Measurements from ENCODE around the gene MPV17L.
A peak's percentile ranks its signal among the peaks of the same experiment; 100 is the strongest.
"Not testable (repeated sequence)": the region's sequence is repeated elsewhere in the genome, so short reads cannot be mapped to it uniquely, and the experiment has no call there.

The MPV17L gene

GRCh38 chr16:15409476-15409875, 13.9 kb downstream of the MPV17L start:
- DNase-seq (ENCODE audit: low read depth), result not testable (repeated sequence)

GRCh38 chr16:15415511-15415985, 20.0 kb downstream of the MPV17L start:
- DNase-seq (ENCODE audit: low read depth), result peak; percentile 33

- no peak for DNase-seq (ENCODE audit: low read depth)
These were observed 21.6 kb downstream of the MPV17L start for GRCh38 chr16:15417197-15417596.

- no peak for DNase-seq (ENCODE audit: low read depth)
These were observed 22.7 kb downstream of the MPV17L start for GRCh38 chr16:15418206-15418605.

- not testable (repeated sequence) for DNase-seq (ENCODE audit: low read depth)
These were observed 26.1 kb downstream of the MPV17L start for GRCh38 chr16:15421696-15422095.

GRCh38 chr16:15422222-15422621, 26.7 kb downstream of the MPV17L start:
- no peak for DNase-seq (ENCODE audit: low read depth)

- DNase-seq (ENCODE audit: low read depth), result no peak
These were observed 30.3 kb downstream of the MPV17L start for GRCh38 chr16:15425861-15426260.

GRCh38 chr16:15426796-15427195, 31.2 kb downstream of the MPV17L start:
- no peak for DNase-seq (ENCODE audit: low read depth)

GRCh38 chr16:15427648-15428239, 32.2 kb downstream of the MPV17L start:
- DNase-seq (ENCODE audit: low read depth), result peak; percentile 87

GRCh38 chr16:15430884-15431283, 35.3 kb downstream of the MPV17L start:
- DNase-seq (ENCODE audit: low read depth), result not testable (repeated sequence)

- DNase-seq (ENCODE audit: low read depth), result no peak
These were observed 38.5 kb downstream of the MPV17L start for GRCh38 chr16:15434079-15434424.

- DNase-seq (ENCODE audit: low read depth), result peak; percentile 79
These were observed 39.1 kb downstream of the MPV17L start, which contains the start of gene BMERB1 for GRCh38 chr16:15434425-15435215. Gene BMERB1, plus strand, starts transcription at chr16:15434588. Its CDS starts 66 bp downstream, at chr16:15434654.

- DNase-seq (ENCODE audit: low read depth), result peak; percentile 18
These were observed 39.8 kb downstream of the MPV17L start for GRCh38 chr16:15435216-15435864.

GRCh38 chr16:15439102-15439501, 43.5 kb downstream of the MPV17L start:
- DNase-seq (ENCODE audit: low read depth), result no peak

GRCh38 chr16:15439521-15439920, 44.0 kb downstream of the MPV17L start:
- DNase-seq (ENCODE audit: low read depth), result no peak

- peak; percentile 79 for DNase-seq (ENCODE audit: low read depth)
These were observed 45.3 kb downstream of the MPV17L start for GRCh38 chr16:15440852-15441251.

GRCh38 chr16:15442140-15442539, 46.6 kb downstream of the MPV17L start:
- DNase-seq (ENCODE audit: low read depth), result not testable (repeated sequence)

- no peak for DNase-seq (ENCODE audit: low read depth)
These were observed 48.2 kb downstream of the MPV17L start for GRCh38 chr16:15443753-15444152.

- no peak for DNase-seq (ENCODE audit: low read depth)
These were observed 48.7 kb downstream of the MPV17L start for GRCh38 chr16:15444264-15444663.

GRCh38 chr16:15445450-15445849, 49.9 kb downstream of the MPV17L start:
- no peak for DNase-seq (ENCODE audit: low read depth)

- no peak for DNase-seq (ENCODE audit: low read depth)
These were observed 51.3 kb downstream of the MPV17L start for GRCh38 chr16:15446901-15447300.

- no peak for DNase-seq (ENCODE audit: low read depth)
These were observed 55.1 kb downstream of the MPV17L start for GRCh38 chr16:15450624-15451023.
